GM15510 (cell line): ENCODE results near the gene CAMP.

Experiments
- POLR2A ChIP-seq: IDR thresholded peaks from 3 replicates; pipeline ENCODE4 v1.6.1; 2011; ENCODE audit warnings: borderline replicate concordance; ENCODE audit not compliant: insufficient read length; ENCODE audit errors: extremely low read depth

CAMP gene

GRCh38 chr3:48238531-48239085 is 15.3 kb downstream of the CAMP start:
- TF ChIP-seq POLR2A, result no peak

- TF ChIP-seq POLR2A, result no peak
Observed at GRCh38 chr3:48240000-48240963, 17.0 kb downstream of the CAMP start.

- TF ChIP-seq POLR2A, result no peak
Observed at GRCh38 chr3:48241796-48242455, 18.6 kb downstream of the CAMP start.

GRCh38 chr3:48243886-48244285 is 20.6 kb downstream of the CAMP start:
- TF ChIP-seq POLR2A, result no peak

GRCh38 chr3:48244461-48244860 is 21.2 kb downstream of the CAMP start:
- TF ChIP-seq POLR2A, result no peak

- no peak for TF ChIP-seq POLR2A
Observed at GRCh38 chr3:48245136-48245535, 21.8 kb downstream of the CAMP start.

GRCh38 chr3:48247401-48247811 is 24.1 kb downstream of the CAMP start:
- no peak for TF ChIP-seq POLR2A

- no peak for TF ChIP-seq POLR2A
Observed at GRCh38 chr3:48248095-48248850, 25.0 kb downstream of the CAMP start.

- TF ChIP-seq POLR2A, result no peak
Observed at GRCh38 chr3:48256557-48256956, 33.3 kb downstream of the CAMP start.

- no peak for TF ChIP-seq POLR2A
Observed at GRCh38 chr3:48258530-48258929, 35.2 kb downstream of the CAMP start.

GRCh38 chr3:48267782-48268181 is 44.5 kb downstream of the CAMP start:
- no peak for TF ChIP-seq POLR2A

GRCh38 chr3:48268381-48268935 is 45.2 kb downstream of the CAMP start:
- no peak for TF ChIP-seq POLR2A

GRCh38 chr3:48268936-48269561 is 45.8 kb downstream of the CAMP start:
- TF ChIP-seq POLR2A, result no peak

- TF ChIP-seq POLR2A, result no peak
Observed at GRCh38 chr3:48269592-48269991, 46.3 kb downstream of the CAMP start.
